ENCODE results near the gene FAM222B.
"Not testable (repeated sequence)": the region's sequence is repeated elsewhere in the genome, so short reads cannot be mapped to it uniquely, and the experiment has no call there.

The FAM222B gene

GRCh38 chr17:28846231-28846630 is 3.6 kb upstream of the FAM222B start:
- FAIRE-seq (no peak), DNase-seq (ENCODE audit: insufficient read length, low spot score) (no peak)

GRCh38 chr17:28843816-28844148 is 1.2 kb upstream of the FAM222B start:
- DNase-seq (ENCODE audit: insufficient read length, low spot score) (no peak), FAIRE-seq (no peak)

GRCh38 chr17:28841901-28842281 is 699 bp downstream of the FAM222B start:
- DNase-seq (ENCODE audit: insufficient read length, low spot score) (no peak), FAIRE-seq (no peak)

- DNase-seq (ENCODE audit: insufficient read length, low spot score): no peak
- no peak for FAIRE-seq
Observed at GRCh38 chr17:28839221-28839620, 3.4 kb downstream of the FAM222B start.

GRCh38 chr17:28836541-28836940 is 6.0 kb downstream of the FAM222B start:
- DNase-seq (ENCODE audit: insufficient read length, low spot score); FAIRE-seq: not testable (repeated sequence)

GRCh38 chr17:28834420-28834819 is 8.2 kb downstream of the FAM222B start:
- FAIRE-seq: no peak

GRCh38 chr17:28828294-28829040 is 14.1 kb downstream of the FAM222B start:
- FAIRE-seq: no peak
- DNase-seq (ENCODE audit: insufficient read length, low spot score): no peak

More at GRCh38 chr17:28834420-28834819, 8.2 kb downstream of the FAM222B start:
- no peak for DNase-seq (ENCODE audit: insufficient read length, low spot score)

GRCh38 chr17:28827672-28828071 is 14.9 kb downstream of the FAM222B start:
- FAIRE-seq (no peak), DNase-seq (ENCODE audit: insufficient read length, low spot score) (no peak)

- FAIRE-seq (no peak), DNase-seq (ENCODE audit: insufficient read length, low spot score) (no peak)
Observed at GRCh38 chr17:28819582-28819981, 23.0 kb downstream of the FAM222B start.

- FAIRE-seq (no peak), DNase-seq (ENCODE audit: insufficient read length, low spot score) (no peak)
Observed at GRCh38 chr17:28818819-28819221, 23.8 kb downstream of the FAM222B start.

- FAIRE-seq (no peak), DNase-seq (ENCODE audit: insufficient read length, low spot score) (no peak)
Observed at GRCh38 chr17:28816540-28816939, 26.1 kb downstream of the FAM222B start.

GRCh38 chr17:28812748-28813377 is 29.7 kb downstream of the FAM222B start:
- FAIRE-seq (no peak), DNase-seq (ENCODE audit: insufficient read length, low spot score) (no peak)

GRCh38 chr17:28812091-28812747 is 30.4 kb downstream of the FAM222B start:
- DNase-seq (ENCODE audit: insufficient read length, low spot score) (peak; percentile 98), FAIRE-seq (peak; percentile 87)

GRCh38 chr17:28811651-28812090 is 30.9 kb downstream of the FAM222B start:
- DNase-seq (ENCODE audit: insufficient read length, low spot score) (no peak), FAIRE-seq (peak; percentile 87)

- FAIRE-seq (no peak), DNase-seq (ENCODE audit: insufficient read length, low spot score) (no peak)
Observed at GRCh38 chr17:28810437-28810836, 32.2 kb downstream of the FAM222B start.

GRCh38 chr17:28807925-28808634 is 34.5 kb downstream of the FAM222B start:
- no peak for FAIRE-seq
- no peak for DNase-seq (ENCODE audit: insufficient read length, low spot score)

- DNase-seq (ENCODE audit: insufficient read length, low spot score): no peak
- no peak for FAIRE-seq
Observed at GRCh38 chr17:28796062-28796461, 46.5 kb downstream of the FAM222B start.

GRCh38 chr17:28794846-28795441 is 47.6 kb downstream of the FAM222B start:
- DNase-seq (ENCODE audit: insufficient read length, low spot score); FAIRE-seq: not testable (repeated sequence)

GRCh38 chr17:28792877-28793661 is 49.5 kb downstream of the FAM222B start:
- no peak for DNase-seq (ENCODE audit: insufficient read length, low spot score)
- FAIRE-seq: no peak

GRCh38 chr17:28788100-28788499 is 54.5 kb downstream of the FAM222B start:
- FAIRE-seq (no peak), DNase-seq (ENCODE audit: insufficient read length, low spot score) (no peak)

Measured in GM19239 (cell line).